Spleen (tissue), 11 donors: ENCODE results near the gene GALNT11. TPM values are rescaled to one million over a fixed set of nuclear protein-coding genes. Genes with fewer than 3 reads are reported as not detected.
"Not testable (repeated sequence)": the region's sequence is repeated elsewhere in the genome, so short reads cannot be mapped to it uniquely, and the experiment has no call there.

ENCODE experiments used
- DNase-seq: peaks from one replicate; pipeline ENCODE4 v3.0.0-alpha.2; 2020
- H3K27ac ChIP-seq, 8 donors: fragments of 200-600 bp; sonication (generic) in 7 of 8; 1 replicate in 4 of 8; 2 replicates in 4 of 8; pipeline versions ENCODE4 v1.5.0 to v1.8.0; 2016 to 2021; ENCODE audit warnings: inconsistent platforms in 4 of 8, mild to moderate bottlenecking in 4 of 8, moderate library complexity in 1 of 8
- H3K27me3 ChIP-seq, 7 donors: fragments of 200-600 bp; sonication (generic) in 6 of 7; replicated peaks in 1 of 7; 1 replicate in 4 of 7; 2 replicates in 3 of 7; pipeline versions ENCODE4 v1.5.0 to v1.8.0; 2016 to 2021; ENCODE audit warnings: inconsistent platforms in 3 of 7, mild to moderate bottlenecking in 1 of 7
- H3K36me3 ChIP-seq, 6 donors: fragments of 200-600 bp; sonication (generic) in 5 of 6; 1 replicate in 4 of 6; 2 replicates in 2 of 6; pipeline versions ENCODE4 v1.5.0 to v1.8.0; 2016 to 2021; ENCODE audit warnings: inconsistent platforms in 2 of 6
- H3K4me1 ChIP-seq, 6 donors: fragments of 200-600 bp; sonication (generic) in 5 of 6; 1 replicate in 3 of 6; 2 replicates in 3 of 6; pipeline versions ENCODE4 v1.5.0 to v1.8.0; 2016 to 2021; ENCODE audit warnings: inconsistent platforms in 3 of 6
- H3K4me3 ChIP-seq, 8 donors: fragments of 200-600 bp; sonication (generic) in 7 of 8; 1 replicate in 4 of 8; 2 replicates in 4 of 8; pipeline versions ENCODE4 v1.5.0 to v1.8.0; 2016 to 2021; ENCODE audit warnings: inconsistent platforms in 4 of 8, mild to moderate bottlenecking in 4 of 8, moderate library complexity in 2 of 8
- H3K9me3 ChIP-seq, 8 donors: fragments of 200-600 bp; sonication (generic) in 7 of 8; 1 replicate in 4 of 8; 2 replicates in 4 of 8; pipeline versions ENCODE4 v1.5.0 to v1.8.0; 2016 to 2021; ENCODE audit warnings: inconsistent platforms in 4 of 8
- CTCF ChIP-seq, 11 experiments: fragments of 200-600 bp in 7 of 11; fragments of 450-650 bp in 4 of 11; sonication (generic) in 4 of 11; IDR thresholded peaks in 8 of 11; conservative IDR thresholded peaks in 3 of 11; 1 replicate in 7 of 11; 2 replicates in 4 of 11; pipeline versions ENCODE4 v1.4.0 to v1.8.0; 2016 to 2021; ENCODE audit warnings: antibody characterized with exemption in 11 of 11, inconsistent platforms in 4 of 11, mild to moderate bottlenecking in 1 of 11
- POLR2A ChIP-seq, 3 donors: fragments of 450-650 bp; IDR thresholded peaks; one replicate each; pipeline ENCODE4 v1.5.1; 2017; ENCODE audit warnings: antibody characterized with exemption in 3 of 3, mild to moderate bottlenecking in 1 of 3
- POLR2AphosphoS5 ChIP-seq, 3 donors: sonication (generic); formaldehyde crosslinking; IDR thresholded peaks; one replicate each; pipeline ENCODE4 v1.5.1; 2017; ENCODE audit warnings: antibody characterized with exemption in 3 of 3
- WGBS, 5 donors: extraction: QIAGEN DNeasy Blood & Tissue Kit in 3 of 5; methylation state at CpG; one replicate each; pipeline versions ENCODE4 v1.1.5 to v1.1.7; 2013 to 2018; 5-methylcytosine and 5-hydroxymethylcytosine counted together
- intact Hi-C: fragments of 100-400 bp; cut with DNase I; formaldehyde crosslinking; loops from one replicate; pipeline ENCODE4 v1.15.0; 2023; ENCODE audit warnings: low total_unique reads
- polyA plus RNA-seq, 3 donors: library from polyadenylated mRNA; stranded (reverse); fragments of 200-250 nt; gene quantifications; one replicate each; pipeline ENCODE4 v1.2.1, GENCODE V29; 2013
- total RNA-seq, 7 donors: library from RNA; depleted of rRNA in 3 of 7; stranded (reverse); fragments of >200 nt in 3 of 7; fragmentation: NEBNext Ultra II Directional in 4 of 7; extraction: Animal tissue kit (Norgen Biotek cat#: 25700) in 4 of 7; gene quantifications; one replicate each; pipeline versions ENCODE4 v1.1.0 to v1.2.1, GENCODE V29; 2016 to 2021
- donor health status: healthy with polysubstance abuse.
- donor health status: DM: no; HTN: no; CAD: no; lungs with moderate emphysema.
- donor health status: DM: no; HTN: no; CAD: no.
- donor health status: Bipolar disorder and iron deficiency.
- donor health status: healthy.
- donor health status: DM: no; HTN: no; CAD: no.
- donor health status: DM: yes; HTN: yes; CAD: no.

Gene GALNT11
- total and polyA plus RNA-seq, 10 donors: 9.7 to 46.0 (median 29.0) TPM

- Histone ChIP-seq H3K27ac (no peak overlapping the region), H3K4me1 (peaks cover 0 to 31% (median 9%) of the 10 kb centered on the region in 6 donors), H3K9me3 (peaks cover 0 to 8% (median 0%) of the 10 kb centered on the region in 8 donors), H3K4me3 (no peak overlapping the region), H3K27me3 (no peaks in the 10 kb centered on the region), H3K36me3 (no peaks in the 10 kb centered on the region)
- WGBS, 5 donors: 84 to 90% (median 86%) methylated on average over 4 of the region's 4 CpGs
- TF ChIP-seq POLR2AphosphoS5 (IDR thresholded peaks at IDR 0.05) (no peak), CTCF (IDR thresholded peaks at IDR 0.05 in 8 of 11, conservative IDR thresholded peaks at IDR 0.05 in 3 of 11) (no peak), POLR2A (IDR thresholded peaks at IDR 0.05) (no peak)
- intact Hi-C loops: no loop called here
- no peak for DNase-seq
Observed at GRCh38 chr7:152081088-152081487, 55.6 kb downstream of the GALNT11 start.

GRCh38 chr7:152082073-152082721 lies 56.7 kb downstream of the GALNT11 start:
- H3K9me3 ChIP-seq, H3K36me3 ChIP-seq, H3K4me3 ChIP-seq, H3K27me3 ChIP-seq, intact Hi-C loops, DNase-seq: not testable (repeated sequence)
- Histone ChIP-seq H3K4me1 (peaks cover 0 to 31% (median 9%) of the 10 kb centered on the region in 6 donors), H3K27ac (peak overlapping the region in 1 of 8 donors; percentile 41)
- WGBS, 5 donors: 76 to 91% (median 78%) methylated on average over 5 to 6 of the region's 6 CpGs

GRCh38 chr7:152085131-152085530 lies 59.7 kb downstream of the GALNT11 start:
- 91 to 95% (median 93%) methylated on average over 3 of the region's 3 CpGs for WGBS, 5 donors
- peaks cover 0 to 7% (median 0%) of the 10 kb centered on the region in 6 donors for H3K4me1 ChIP-seq
- H3K9me3 ChIP-seq: peaks cover 3 to 31% (median 20%) of the 10 kb centered on the region in 8 donors
- H3K36me3 ChIP-seq: peaks cover 0 to 7% (median 0%) of the 10 kb centered on the region in 6 donors
- intact Hi-C loops: no loop called here
- no peaks in the 10 kb centered on the region for H3K27me3 ChIP-seq
- no peak overlapping the region for H3K4me3 ChIP-seq
- TF ChIP-seq POLR2AphosphoS5 (IDR thresholded peaks at IDR 0.05): no peak
- no peak for TF ChIP-seq CTCF (IDR thresholded peaks at IDR 0.05 in 8 of 11, conservative IDR thresholded peaks at IDR 0.05 in 3 of 11)
- no peak for TF ChIP-seq POLR2A (IDR thresholded peaks at IDR 0.05)
- no peak for DNase-seq
- H3K27ac ChIP-seq: no peak overlapping the region

GRCh38 chr7:152086513-152086912 lies 61.0 kb downstream of the GALNT11 start:
- H3K4me3 ChIP-seq: no peak overlapping the region
- no peak for DNase-seq
- no peak overlapping the region for H3K27ac ChIP-seq
- peaks cover 3 to 33% (median 20%) of the 10 kb centered on the region in 8 donors for H3K9me3 ChIP-seq
- peaks cover 0 to 7% (median 0%) of the 10 kb centered on the region in 6 donors for H3K36me3 ChIP-seq
- WGBS, 5 donors: 73 to 82% (median 80%) methylated on average over 1 of the region's 1 CpG
- H3K27me3 ChIP-seq: no peaks in the 10 kb centered on the region
- peaks cover 0 to 7% (median 0%) of the 10 kb centered on the region in 6 donors for H3K4me1 ChIP-seq
- TF ChIP-seq CTCF (IDR thresholded peaks at IDR 0.05 in 8 of 11, conservative IDR thresholded peaks at IDR 0.05 in 3 of 11): no peak
- no peak for TF ChIP-seq POLR2AphosphoS5 (IDR thresholded peaks at IDR 0.05)
- no peak for TF ChIP-seq POLR2A (IDR thresholded peaks at IDR 0.05)
- intact Hi-C loops: no loop called here
